WI38 (cell line): Measurements from ENCODE around the gene MPC2.

Source experiments
- H3K4me3 ChIP-seq: 2 replicates; pipeline ENCODE4 v1.5.1; 2011; ENCODE audit warnings: low read depth, mild to moderate bottlenecking, control low read depth, low read length
- CTCF ChIP-seq: IDR thresholded peaks from 2 replicates; pipeline ENCODE4 v1.5.1; 2012; ENCODE audit warnings: low read depth, mild to moderate bottlenecking, control low read depth, low read length

Gene MPC2

DNA sequence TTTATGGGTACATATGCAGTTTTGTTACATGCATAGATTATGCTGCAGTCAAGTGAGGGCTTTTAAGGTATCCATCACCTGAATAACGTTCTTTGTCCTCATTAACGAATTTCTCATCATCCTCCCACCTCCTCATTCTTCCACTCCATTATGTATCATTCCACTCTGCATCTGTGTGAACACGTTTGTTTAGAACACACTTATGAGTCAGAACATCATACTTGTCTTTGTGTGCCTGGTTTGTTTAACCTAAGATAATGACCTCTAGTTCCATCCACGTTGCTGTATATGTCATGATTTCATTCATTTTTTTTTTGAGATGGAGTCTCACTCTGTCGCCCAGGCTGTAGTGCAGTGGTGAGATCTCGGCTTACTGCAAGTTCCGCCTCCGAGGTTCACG lies 6.7 kb upstream of the MPC2 start:
- H3K4me3 ChIP-seq, result no peak overlapping the region
- TF ChIP-seq CTCF, result no peak

DNA sequence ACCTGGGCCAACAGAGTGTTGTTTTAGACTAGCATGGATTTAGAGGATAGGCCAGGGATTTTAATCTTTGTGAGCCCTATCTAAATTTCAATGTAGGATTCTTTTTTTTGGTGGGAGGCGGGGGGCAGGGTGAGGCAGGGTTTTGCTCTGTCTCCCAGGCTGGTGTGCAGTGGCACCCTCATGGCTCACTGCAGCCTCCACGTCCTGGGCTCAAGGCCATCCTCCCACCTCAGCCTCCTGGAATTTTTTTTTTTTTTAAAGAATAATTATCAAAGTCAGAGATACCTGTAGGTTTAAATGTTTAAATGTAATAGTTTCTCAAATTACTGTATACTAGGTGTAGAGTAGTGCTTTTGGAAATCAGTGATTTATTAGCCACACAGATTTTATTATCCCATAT lies 3.4 kb upstream of the MPC2 start:
- H3K4me3 ChIP-seq, result no peak overlapping the region
- TF ChIP-seq CTCF, result no peak

- TF ChIP-seq CTCF, result no peak
- H3K4me3 ChIP-seq, result peak overlapping the region; percentile 96
Observed at GRCh38 chr1:167938080-167938636, 1.3 kb upstream of the MPC2 start.

DNA sequence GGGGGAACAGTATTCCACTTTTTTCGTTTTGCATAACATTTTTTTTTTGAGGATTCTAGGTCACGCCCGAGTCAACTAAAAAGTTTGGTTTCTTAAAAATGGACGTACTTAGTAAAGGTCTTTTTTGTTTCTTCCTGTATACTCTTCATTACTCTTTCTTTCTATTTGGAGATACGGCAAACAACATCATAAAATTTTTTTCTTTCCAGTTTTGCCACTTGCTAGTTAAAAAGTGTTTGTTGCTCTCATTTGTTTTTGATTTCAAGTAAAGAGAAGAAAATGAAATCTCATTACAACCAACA lies 788 bp upstream of the MPC2 start:
- H3K4me3 ChIP-seq, result peak overlapping the region; percentile 96
- TF ChIP-seq CTCF, result no peak

DNA sequence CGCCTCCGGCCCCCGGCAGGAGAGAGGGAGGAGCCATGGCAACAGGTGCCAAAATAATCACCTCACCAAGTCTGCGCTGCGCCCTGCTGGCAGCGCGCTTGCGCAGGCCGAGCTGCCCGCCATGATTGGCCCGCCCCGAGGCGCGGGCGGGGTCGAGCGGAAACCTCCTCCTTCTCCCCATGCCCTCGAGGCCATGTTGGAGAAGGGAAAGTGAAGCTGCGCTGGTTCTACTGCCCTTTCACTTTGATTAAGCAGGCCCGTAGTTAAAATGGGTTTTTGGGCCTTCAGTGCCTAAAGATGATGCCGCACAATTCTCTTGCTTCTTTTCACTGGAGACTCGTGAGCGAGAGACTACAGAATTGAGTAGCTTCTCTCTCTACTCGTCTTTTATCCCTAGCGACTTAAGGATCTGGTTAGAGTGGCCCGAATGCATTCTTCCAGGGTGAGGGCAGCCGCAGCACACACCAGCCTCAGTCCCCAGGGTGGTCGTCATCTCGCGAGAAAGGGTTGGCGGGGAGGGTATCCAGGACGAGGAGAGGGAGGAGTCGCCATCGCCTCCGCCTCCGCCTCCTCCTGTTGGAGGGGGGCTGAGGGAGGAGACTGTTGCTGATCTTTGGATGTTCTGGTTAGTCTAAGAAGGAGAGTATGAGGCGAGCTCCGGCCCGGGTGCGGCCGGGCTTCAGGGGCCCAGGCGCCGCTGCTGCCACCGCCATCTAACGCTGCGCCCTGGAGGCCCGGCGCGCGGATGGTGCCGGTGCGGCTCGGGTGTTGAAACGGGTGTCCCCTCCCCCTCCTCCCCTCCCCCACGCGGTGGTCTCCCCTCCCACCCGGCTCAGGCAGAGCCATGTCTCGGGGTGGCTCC lies 573 bp downstream of the MPC2 start, which contains the start of gene DCAF6:
DCAF6 (plus strand) TSS at position 616 of the 862 bp plus-strand sequence; CDS start at position 845, 229 bp downstream.
- TF ChIP-seq CTCF, result no peak
- H3K4me3 ChIP-seq, result peak within 1 kb of the TSS; percentile 96

DNA sequence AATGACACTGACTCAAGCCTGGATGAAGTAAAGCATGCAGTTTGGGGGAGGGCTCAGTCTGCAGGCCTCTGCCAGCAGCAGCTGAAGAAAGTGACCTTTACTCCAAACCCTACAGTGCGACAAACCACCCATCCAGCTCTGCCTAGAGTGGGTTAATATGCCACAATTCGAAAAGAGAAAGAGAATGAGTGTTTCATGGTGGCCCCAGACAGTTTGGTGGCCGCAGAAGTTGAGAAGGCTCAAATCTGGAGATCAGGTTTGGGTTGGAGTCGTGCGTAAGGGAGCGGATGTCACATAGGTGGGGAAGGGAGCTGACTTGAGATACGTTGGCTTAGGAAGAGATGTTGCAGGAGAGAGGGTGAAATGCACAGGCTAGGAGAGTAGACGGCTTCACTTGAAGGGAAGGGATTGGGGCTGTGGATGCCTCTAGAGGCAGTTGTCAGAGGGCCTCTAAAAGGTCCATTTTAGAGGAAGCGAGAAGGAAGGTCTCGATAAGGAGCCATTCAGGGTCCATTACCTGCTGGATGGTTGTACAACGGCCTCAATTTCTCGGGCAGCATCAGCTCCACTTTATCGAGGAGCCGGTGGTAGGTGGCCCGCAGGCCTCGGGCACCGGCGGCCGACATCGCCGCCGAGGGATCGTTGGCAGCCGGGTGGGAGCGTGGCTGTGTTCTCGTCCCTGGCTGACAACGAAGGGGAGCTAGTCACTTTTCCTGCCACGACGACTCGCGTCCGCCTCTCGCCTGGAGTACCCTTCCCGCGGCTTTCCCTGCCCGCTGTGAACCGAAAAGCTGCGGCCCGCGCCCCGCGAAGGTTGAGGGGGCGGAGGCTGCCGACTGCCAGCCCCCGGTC lies 1.4 kb downstream of the MPC2 start:
- TF ChIP-seq CTCF, result no peak
- H3K4me3 ChIP-seq, result peak overlapping the region; percentile 96
